ENCODE results near the gene BUB1.

Gene BUB1

GRCh38 chr2:110717734-110718133 lies 39.9 kb upstream of the BUB1 start:
- Histone ChIP-seq H3K79me1 (ENCODE audit: low read depth, low read length) (no peaks in the 10 kb centered on the region), H3K9me3 (replicated peaks in 1 of 2; ENCODE audit: control insufficient read depth in 2 of 2, insufficient read depth in 1 of 2, low read depth in 1 of 2, low read length in 2 of 2) (no peaks in the 10 kb centered on the region), H2AK5ac (ENCODE audit: low read depth, low read length) (no peak overlapping the region), H3K27me3 (ENCODE audit: control insufficient read depth in 3 of 3, insufficient read depth in 3 of 3, low read depth in 1 of 3, low read length in 3 of 3) (peaks cover 0 to 60% (median 0%) of the 10 kb centered on the region in 3 experiments), H2AFZ (ENCODE audit: low read length) (no peak overlapping the region), H4K8ac (ENCODE audit: low read depth, low read length) (no peak overlapping the region), H3K4me2 (ENCODE audit: insufficient read depth, low read length, poor library complexity, severe bottlenecking) (no peak overlapping the region), H3K23ac (ENCODE audit: low read depth, low read length, poor library complexity) (no peak overlapping the region), H2BK12ac (ENCODE audit: low read length) (no peak overlapping the region), H3K9ac (ENCODE audit: low read depth, low read length, poor library complexity) (no peak overlapping the region), H3K18ac (ENCODE audit: low read length) (no peak overlapping the region), H2BK120ac (ENCODE audit: low read depth, low read length) (no peak overlapping the region), H3K4ac (ENCODE audit: low read length) (no peak overlapping the region), H3K36me3 (replicated peaks in 1 of 2; ENCODE audit: control insufficient read depth in 2 of 2, insufficient read depth in 2 of 2, low read length in 2 of 2) (no peaks in the 10 kb centered on the region), H2BK5ac (ENCODE audit: low read length) (no peak overlapping the region), H2BK15ac (ENCODE audit: low read length) (no peak overlapping the region), H3K4me3 (ENCODE audit: low read length in 2 of 2) (no peak overlapping the region), H3K27ac (replicated peaks; ENCODE audit: low read length) (no peak overlapping the region), H4K91ac (ENCODE audit: low read depth, low read length, poor library complexity) (no peak overlapping the region), H3K4me1 (ENCODE audit: control insufficient read depth in 2 of 2, insufficient read depth in 1 of 2, low read depth in 1 of 2, low read length in 2 of 2) (no peaks in the 10 kb centered on the region), H3K14ac (ENCODE audit: low read length) (no peak overlapping the region)
- no CpG with 5 or more reads among the region's 4 CpGs for WGBS, 2 donors (ENCODE audit: extremely low coverage in 2 of 2, insufficient read length in 2 of 2, insufficient replicate concordance in 1 of 2)
- no peak for DNase-seq (ENCODE audit: low spot score)

GRCh38 chr2:110716959-110717645 lies 39.2 kb upstream of the BUB1 start:
- Histone ChIP-seq H2BK5ac (ENCODE audit: low read length) (no peak overlapping the region), H3K4me2 (ENCODE audit: insufficient read depth, low read length, poor library complexity, severe bottlenecking) (no peak overlapping the region), H3K27ac (replicated peaks; ENCODE audit: low read length) (no peak overlapping the region), H4K8ac (ENCODE audit: low read depth, low read length) (no peak overlapping the region), H3K36me3 (replicated peaks in 1 of 2; ENCODE audit: control insufficient read depth in 2 of 2, insufficient read depth in 2 of 2, low read length in 2 of 2) (no peaks in the 10 kb centered on the region), H3K9ac (ENCODE audit: low read depth, low read length, poor library complexity) (no peak overlapping the region), H3K4ac (ENCODE audit: low read length) (no peak overlapping the region), H3K18ac (ENCODE audit: low read length) (no peak overlapping the region), H2BK15ac (ENCODE audit: low read length) (no peak overlapping the region), H3K9me3 (replicated peaks in 1 of 2; ENCODE audit: control insufficient read depth in 2 of 2, insufficient read depth in 1 of 2, low read depth in 1 of 2, low read length in 2 of 2) (no peaks in the 10 kb centered on the region), H2AFZ (ENCODE audit: low read length) (no peak overlapping the region), H3K14ac (ENCODE audit: low read length) (no peak overlapping the region), H3K23ac (ENCODE audit: low read depth, low read length, poor library complexity) (no peak overlapping the region), H2BK120ac (ENCODE audit: low read depth, low read length) (no peak overlapping the region), H3K4me1 (ENCODE audit: control insufficient read depth in 2 of 2, insufficient read depth in 1 of 2, low read depth in 1 of 2, low read length in 2 of 2) (no peaks in the 10 kb centered on the region), H4K91ac (ENCODE audit: low read depth, low read length, poor library complexity) (no peak overlapping the region), H2BK12ac (ENCODE audit: low read length) (no peak overlapping the region), H2AK5ac (ENCODE audit: low read depth, low read length) (no peak overlapping the region), H3K79me1 (ENCODE audit: low read depth, low read length) (no peaks in the 10 kb centered on the region), H3K4me3 (ENCODE audit: low read length in 2 of 2) (no peak overlapping the region), H3K27me3 (ENCODE audit: control insufficient read depth in 3 of 3, insufficient read depth in 3 of 3, low read depth in 1 of 3, low read length in 3 of 3) (peaks cover 0 to 59% (median 0%) of the 10 kb centered on the region in 3 experiments)
- DNase-seq (ENCODE audit: low spot score) = no peak
- no CpG with 5 or more reads among the region's 3 CpGs for WGBS, 2 donors (ENCODE audit: extremely low coverage in 2 of 2, insufficient read length in 2 of 2, insufficient replicate concordance in 1 of 2)

- Histone ChIP-seq H2BK12ac (ENCODE audit: low read length) (no peak overlapping the region), H3K79me1 (ENCODE audit: low read depth, low read length) (no peaks in the 10 kb centered on the region), H3K4me3 (ENCODE audit: low read length in 2 of 2) (no peak overlapping the region), H3K27ac (replicated peaks; ENCODE audit: low read length) (no peak overlapping the region), H3K27me3 (ENCODE audit: control insufficient read depth in 3 of 3, insufficient read depth in 3 of 3, low read depth in 1 of 3, low read length in 3 of 3) (peaks cover 0 to 67% (median 0%) of the 10 kb centered on the region in 3 experiments), H3K4me2 (ENCODE audit: insufficient read depth, low read length, poor library complexity, severe bottlenecking) (no peak overlapping the region), H4K8ac (ENCODE audit: low read depth, low read length) (no peak overlapping the region), H2BK15ac (ENCODE audit: low read length) (no peak overlapping the region), H3K4ac (ENCODE audit: low read length) (no peak overlapping the region), H3K36me3 (replicated peaks in 1 of 2; ENCODE audit: control insufficient read depth in 2 of 2, insufficient read depth in 2 of 2, low read length in 2 of 2) (no peaks in the 10 kb centered on the region), H3K9me3 (replicated peaks in 1 of 2; ENCODE audit: control insufficient read depth in 2 of 2, insufficient read depth in 1 of 2, low read depth in 1 of 2, low read length in 2 of 2) (no peaks in the 10 kb centered on the region), H2BK5ac (ENCODE audit: low read length) (no peak overlapping the region), H3K18ac (ENCODE audit: low read length) (no peak overlapping the region), H2BK120ac (ENCODE audit: low read depth, low read length) (no peak overlapping the region), H3K9ac (ENCODE audit: low read depth, low read length, poor library complexity) (no peak overlapping the region), H2AFZ (ENCODE audit: low read length) (no peak overlapping the region), H3K23ac (ENCODE audit: low read depth, low read length, poor library complexity) (no peak overlapping the region), H3K4me1 (ENCODE audit: control insufficient read depth in 2 of 2, insufficient read depth in 1 of 2, low read depth in 1 of 2, low read length in 2 of 2) (no peaks in the 10 kb centered on the region), H3K14ac (ENCODE audit: low read length) (no peak overlapping the region), H4K91ac (ENCODE audit: low read depth, low read length, poor library complexity) (no peak overlapping the region), H2AK5ac (ENCODE audit: low read depth, low read length) (no peak overlapping the region)
- no peak for DNase-seq (ENCODE audit: low spot score)
- WGBS, 2 donors (ENCODE audit: extremely low coverage in 2 of 2, insufficient read length in 2 of 2, insufficient replicate concordance in 1 of 2) = no CpG with 5 or more reads among the region's 6 CpGs
These were observed 36.8 kb upstream of the BUB1 start for GRCh38 chr2:110714452-110715224.

All from neuronal stem cell (in vitro differentiated cells).